Measurements from ENCODE around the gene ATXN10.

- TF ChIP-seq SP1 (IDR thresholded peaks at IDR 0.05; ENCODE audit: low read depth) (peak; percentile 88), CTCF (IDR thresholded peaks at IDR 0.05 in 2 of 3, conservative IDR thresholded peaks at IDR 0.05 in 1 of 3; ENCODE audit: borderline replicate concordance in 1 of 3, insufficient read depth in 1 of 3, low read depth in 2 of 3, low read length in 2 of 3) (no peak), YY1 (IDR thresholded peaks at IDR 0.05; ENCODE audit: extremely low read depth, insufficient replicate concordance, low read depth, low read length) (peak; percentile 8), TCF7L2 (IDR thresholded peaks at IDR 0.05; ENCODE audit: borderline replicate concordance, extremely low read depth, insufficient read depth, insufficient read length) (peak; percentile 67), RAD21 (IDR thresholded peaks at IDR 0.05; ENCODE audit: low read depth) (no peak), POLR2AphosphoS5 (IDR thresholded peaks at IDR 0.05; ENCODE audit: low read depth, low read length) (peak; percentile 63), POLR2A (IDR thresholded peaks at IDR 0.05; ENCODE audit: borderline replicate concordance, extremely low read depth, insufficient read depth, insufficient read length) (no peak), MAX (IDR thresholded peaks at IDR 0.05) (peak; percentile 98), CEBPB (IDR thresholded peaks at IDR 0.05; ENCODE audit: low read depth) (0 out of 2 replicates have a peak, but pooled peaks have one; percentile 33), EZH2 (IDR thresholded peaks at IDR 0.05) (no peak), SRF (IDR thresholded peaks at IDR 0.05; ENCODE audit: low read depth) (no peak)
Measured at GRCh38 chr22:45626198-45626651, 45.4 kb upstream of the ATXN10 start.
